IPS-11a (cell line): ENCODE results near the gene ESYT2.

Source experiments
- H3K4me3 ChIP-seq: one replicate; pipeline ENCODE4 v1.5.1; 2013; ENCODE audit warnings: low read depth, low read length, control low read depth

Gene ESYT2

GRCh38 chr7:158771213-158771834 lies 58.0 kb downstream of the ESYT2 start:
- H3K4me3 ChIP-seq, result no peak overlapping the region

- H3K4me3 ChIP-seq, result no peak overlapping the region
Measured at GRCh38 chr7:158767707-158768106, 61.6 kb downstream of the ESYT2 start.

- no peak overlapping the region for H3K4me3 ChIP-seq
Measured at GRCh38 chr7:158766570-158767281, 62.6 kb downstream of the ESYT2 start.

GRCh38 chr7:158765020-158765419 lies 64.3 kb downstream of the ESYT2 start:
- no peak overlapping the region for H3K4me3 ChIP-seq

GRCh38 chr7:158763454-158764033 lies 65.8 kb downstream of the ESYT2 start:
- no peak overlapping the region for H3K4me3 ChIP-seq

- H3K4me3 ChIP-seq, result no peak overlapping the region
Measured at GRCh38 chr7:158761945-158762344, 67.4 kb downstream of the ESYT2 start.

GRCh38 chr7:158760936-158761335 lies 68.4 kb downstream of the ESYT2 start:
- H3K4me3 ChIP-seq, result no peak overlapping the region

GRCh38 chr7:158760445-158760764 lies 68.9 kb downstream of the ESYT2 start:
- H3K4me3 ChIP-seq, result no peak overlapping the region

GRCh38 chr7:158759749-158760444 lies 69.4 kb downstream of the ESYT2 start:
- no peak overlapping the region for H3K4me3 ChIP-seq

- H3K4me3 ChIP-seq, result no peak overlapping the region
Measured at GRCh38 chr7:158759245-158759614, 70.1 kb downstream of the ESYT2 start.

- H3K4me3 ChIP-seq, result no peak overlapping the region
Measured at GRCh38 chr7:158758586-158759244, 70.6 kb downstream of the ESYT2 start.

- no peak overlapping the region for H3K4me3 ChIP-seq
Measured at GRCh38 chr7:158757404-158757989, 71.8 kb downstream of the ESYT2 start.

GRCh38 chr7:158754746-158755444 lies 74.4 kb downstream of the ESYT2 start:
- no peak overlapping the region for H3K4me3 ChIP-seq

GRCh38 chr7:158753900-158754299 lies 75.4 kb downstream of the ESYT2 start:
- H3K4me3 ChIP-seq, result no peak overlapping the region

GRCh38 chr7:158751751-158752150 lies 77.6 kb downstream of the ESYT2 start:
- H3K4me3 ChIP-seq, result no peak overlapping the region

GRCh38 chr7:158751199-158751598 lies 78.1 kb downstream of the ESYT2 start:
- H3K4me3 ChIP-seq, result no peak overlapping the region

GRCh38 chr7:158750702-158751101 lies 78.6 kb downstream of the ESYT2 start:
- H3K4me3 ChIP-seq, result no peak overlapping the region

- no peak overlapping the region for H3K4me3 ChIP-seq
Measured at GRCh38 chr7:158749396-158749795, 79.9 kb downstream of the ESYT2 start.

- H3K4me3 ChIP-seq, result no peak overlapping the region
Measured at GRCh38 chr7:158748335-158748734, 81.0 kb downstream of the ESYT2 start.

GRCh38 chr7:158747408-158747807 lies 81.9 kb downstream of the ESYT2 start:
- H3K4me3 ChIP-seq, result no peak overlapping the region
